ENCODE data around the gene MPO. TPM values are rescaled to one million over a fixed set of nuclear protein-coding genes. Genes with fewer than 3 reads are reported as not detected.

Gene MPO
- total and polyA plus RNA-seq, 2 donors (not counting 1 experiment from before 2014, with no cell fraction given) = 0.01 TPM; not detected in 1

GRCh38 chr17:58326609-58327362 is 46.1 kb upstream of the MPO start:
- Histone ChIP-seq H3K9ac (ENCODE audit: insufficient read depth, low read length) (no peak overlapping the region), H3K27ac (ENCODE audit: insufficient read depth, low read length) (no peak overlapping the region), H3K4me2 (ENCODE audit: extremely low read depth, insufficient read depth, low read length) (no peak overlapping the region), H3K36me3 (ENCODE audit: control insufficient read depth, insufficient read depth, low read length) (no peaks in the 10 kb centered on the region), H3K4me3 (replicated peaks in 1 of 4; ENCODE audit: control extremely low read depth in 1 of 4, insufficient read depth in 1 of 4, low read depth in 3 of 4, low read length in 4 of 4) (no peak overlapping the region), H3K9me3 (ENCODE audit: control insufficient read depth, insufficient read depth, low read depth, low read length) (no peaks in the 10 kb centered on the region), H3K27me3 (ENCODE audit: control insufficient read depth, insufficient read depth, low read length) (peaks cover 18% of the 10 kb centered on the region), H4K20me1 (ENCODE audit: control insufficient read depth, extremely low read depth, insufficient read depth, low read length) (no peaks in the 10 kb centered on the region), H3K4me1 (ENCODE audit: control insufficient read depth, extremely low read depth, insufficient read depth, low read length) (no peaks in the 10 kb centered on the region), H2AFZ (ENCODE audit: low read length) (no peak overlapping the region), H3K79me2 (ENCODE audit: control insufficient read depth, insufficient read depth, low read length) (no peaks in the 10 kb centered on the region)
- DNase-seq (ENCODE audit: low read depth in 2 of 2) = no peak
- no peak for TF ChIP-seq CTCF (conservative IDR thresholded peaks at IDR 0.05 in 1 of 2, IDR thresholded peaks at IDR 0.05 in 1 of 2; ENCODE audit: low read depth in 1 of 2, low read length in 2 of 2)
- TF ChIP-seq EZH2 (IDR thresholded peaks at IDR 0.05; ENCODE audit: low read length, missing control alignments) = no peak

DNA sequence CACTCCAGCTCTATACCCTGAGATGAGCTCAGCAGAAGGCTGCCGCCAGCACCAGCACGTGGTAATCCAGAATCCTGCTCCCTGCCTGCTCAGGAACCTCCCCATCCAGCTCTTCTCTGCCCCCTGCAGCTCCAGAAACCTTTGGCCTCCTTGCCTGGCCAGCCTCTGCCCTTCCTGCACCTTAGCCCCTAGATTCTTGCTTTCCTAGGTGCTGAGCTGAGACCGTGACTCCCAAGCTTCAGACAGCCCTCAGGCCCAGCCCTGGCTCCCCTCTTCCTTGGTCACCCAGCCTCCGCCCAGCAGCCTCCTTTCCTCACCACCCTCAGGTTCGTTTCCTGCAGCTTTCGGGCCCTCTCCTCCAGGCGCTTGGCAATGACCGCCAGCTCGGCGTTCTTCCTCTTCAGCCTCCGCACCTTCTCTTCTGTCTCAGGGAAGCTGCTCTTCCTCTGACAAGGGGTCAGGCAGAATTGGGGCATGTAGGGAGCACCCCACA is 45.3 kb upstream of the MPO start:
- H3K4me1 ChIP-seq (ENCODE audit: control insufficient read depth, extremely low read depth, insufficient read depth, low read length) = no peaks in the 10 kb centered on the region
- H3K4me2 ChIP-seq (ENCODE audit: extremely low read depth, insufficient read depth, low read length) = no peak overlapping the region
- TF ChIP-seq EZH2 (IDR thresholded peaks at IDR 0.05; ENCODE audit: low read length, missing control alignments) = no peak
- no peak for TF ChIP-seq CTCF (conservative IDR thresholded peaks at IDR 0.05 in 1 of 2, IDR thresholded peaks at IDR 0.05 in 1 of 2; ENCODE audit: low read depth in 1 of 2, low read length in 2 of 2)
- H4K20me1 ChIP-seq (ENCODE audit: control insufficient read depth, extremely low read depth, insufficient read depth, low read length) = no peaks in the 10 kb centered on the region
- H3K9ac ChIP-seq (ENCODE audit: insufficient read depth, low read length) = no peak overlapping the region
- peaks cover 18% of the 10 kb centered on the region for H3K27me3 ChIP-seq (ENCODE audit: control insufficient read depth, insufficient read depth, low read length)
- H3K9me3 ChIP-seq (ENCODE audit: control insufficient read depth, insufficient read depth, low read depth, low read length) = no peaks in the 10 kb centered on the region
- DNase-seq (ENCODE audit: low read depth in 2 of 2) = no peak
- no peak overlapping the region for H3K4me3 ChIP-seq (replicated peaks in 1 of 4; ENCODE audit: control extremely low read depth in 1 of 4, insufficient read depth in 1 of 4, low read depth in 3 of 4, low read length in 4 of 4)
- H3K36me3 ChIP-seq (ENCODE audit: control insufficient read depth, insufficient read depth, low read length) = no peaks in the 10 kb centered on the region
- no peaks in the 10 kb centered on the region for H3K79me2 ChIP-seq (ENCODE audit: control insufficient read depth, insufficient read depth, low read length)
- H2AFZ ChIP-seq (ENCODE audit: low read length) = no peak overlapping the region
- H3K27ac ChIP-seq (ENCODE audit: insufficient read depth, low read length) = no peak overlapping the region

DNA sequence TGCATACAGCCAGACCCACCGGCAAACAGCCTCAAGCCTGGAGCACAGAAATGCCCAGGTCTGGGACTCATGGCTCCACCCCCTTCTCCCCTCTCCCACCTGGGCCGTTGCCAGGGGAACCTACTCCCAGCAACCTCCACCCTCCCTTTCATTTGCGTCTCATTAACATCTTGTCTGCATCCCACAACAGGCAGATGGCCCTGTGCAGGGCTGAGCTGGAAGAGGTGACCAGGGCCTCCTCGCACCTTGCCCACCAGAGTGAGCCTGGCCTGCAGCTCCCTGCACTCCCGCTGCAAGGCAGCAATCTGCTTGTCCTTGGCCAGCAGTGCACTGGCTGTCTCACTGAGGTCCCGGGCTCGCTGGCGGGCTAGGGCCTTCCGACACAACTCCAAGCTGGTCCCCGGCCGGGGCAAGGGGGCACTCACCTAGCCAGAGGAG is 44.6 kb upstream of the MPO start:
- TF ChIP-seq CTCF (conservative IDR thresholded peaks at IDR 0.05 in 1 of 2, IDR thresholded peaks at IDR 0.05 in 1 of 2; ENCODE audit: low read depth in 1 of 2, low read length in 2 of 2) (no peak), EZH2 (IDR thresholded peaks at IDR 0.05; ENCODE audit: low read length, missing control alignments) (no peak)
- no peaks in the 10 kb centered on the region for H3K9me3 ChIP-seq (ENCODE audit: control insufficient read depth, insufficient read depth, low read depth, low read length)
- no peak overlapping the region for H3K27ac ChIP-seq (ENCODE audit: insufficient read depth, low read length)
- H3K36me3 ChIP-seq (ENCODE audit: control insufficient read depth, insufficient read depth, low read length) = no peaks in the 10 kb centered on the region
- no peak overlapping the region for H3K4me3 ChIP-seq (replicated peaks in 1 of 4; ENCODE audit: control extremely low read depth in 1 of 4, insufficient read depth in 1 of 4, low read depth in 3 of 4, low read length in 4 of 4)
- H3K79me2 ChIP-seq (ENCODE audit: control insufficient read depth, insufficient read depth, low read length) = no peaks in the 10 kb centered on the region
- no peak overlapping the region for H3K9ac ChIP-seq (ENCODE audit: insufficient read depth, low read length)
- H3K27me3 ChIP-seq (ENCODE audit: control insufficient read depth, insufficient read depth, low read length) = peaks cover 18% of the 10 kb centered on the region
- no peak for DNase-seq (ENCODE audit: low read depth in 2 of 2)
- no peaks in the 10 kb centered on the region for H4K20me1 ChIP-seq (ENCODE audit: control insufficient read depth, extremely low read depth, insufficient read depth, low read length)
- H2AFZ ChIP-seq (ENCODE audit: low read length) = no peak overlapping the region
- no peaks in the 10 kb centered on the region for H3K4me1 ChIP-seq (ENCODE audit: control insufficient read depth, extremely low read depth, insufficient read depth, low read length)
- no peak overlapping the region for H3K4me2 ChIP-seq (ENCODE audit: extremely low read depth, insufficient read depth, low read length)
